Caki2 (cell line): ENCODE data around the gene RNGTT. TPM values are rescaled to one million over a fixed set of nuclear protein-coding genes. Genes with fewer than 3 reads are reported as not detected.

ENCODE experiments used
- DNase-seq: peaks from one replicate; pipeline ENCODE4 v3.0.0-alpha.2; 2015; ENCODE audit warnings: low read depth
- in situ Hi-C: cut with HindIII; loops from 2 replicates; pipeline ENCODE4 v1.10.0; 2016; ENCODE audit warnings: low sequenced_read_pairs, low pct_unique_long_range_greater_than_20kb, mixed read lengths
- total RNA-seq: library from RNA; depleted of rRNA; stranded (reverse); fragments of >200 nt; shearing (Covaris generic); gene quantifications from 2 replicates; pipeline ENCODE4 v1.2.3, GENCODE V29; 2014; ENCODE audit warnings: low replicate concordance

Gene RNGTT
- total RNA-seq, 1 experiment from 2014 or later = 15.6 TPM

GRCh38 chr6:88609983-88610382 lies 353.4 kb downstream of the RNGTT start:
- no peak for DNase-seq
- in situ Hi-C loops = no loop called here

GRCh38 chr6:88605271-88605670 lies 358.1 kb downstream of the RNGTT start:
- in situ Hi-C loops = no loop called here
- DNase-seq = no peak

GRCh38 chr6:88599571-88599970 lies 363.8 kb downstream of the RNGTT start:
- in situ Hi-C loops = no loop called here
- DNase-seq = no peak

GRCh38 chr6:88596801-88597200 lies 366.6 kb downstream of the RNGTT start:
- DNase-seq = no peak
- in situ Hi-C loops = no loop called here

DNA sequence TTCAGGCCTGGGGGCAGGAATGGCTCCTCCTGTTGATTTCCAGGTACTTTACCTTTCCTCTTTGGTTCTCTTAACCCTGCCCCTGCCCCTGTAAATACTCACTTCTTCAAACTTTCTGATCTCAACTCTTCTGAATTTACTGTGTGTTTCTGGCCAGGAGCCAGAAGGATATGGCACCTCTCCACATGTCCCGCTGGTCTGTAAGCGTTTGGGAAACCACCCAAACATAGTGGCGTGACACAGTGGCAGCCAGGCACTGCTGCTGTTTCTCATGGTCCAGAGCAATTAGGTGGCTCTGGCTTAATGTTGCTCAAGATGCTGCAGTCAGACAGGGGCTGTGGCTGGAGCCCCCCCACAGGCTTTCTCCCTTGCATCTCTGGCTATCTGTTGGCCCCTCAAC lies 374.5 kb downstream of the RNGTT start:
- in situ Hi-C loops = no loop called here

DNA sequence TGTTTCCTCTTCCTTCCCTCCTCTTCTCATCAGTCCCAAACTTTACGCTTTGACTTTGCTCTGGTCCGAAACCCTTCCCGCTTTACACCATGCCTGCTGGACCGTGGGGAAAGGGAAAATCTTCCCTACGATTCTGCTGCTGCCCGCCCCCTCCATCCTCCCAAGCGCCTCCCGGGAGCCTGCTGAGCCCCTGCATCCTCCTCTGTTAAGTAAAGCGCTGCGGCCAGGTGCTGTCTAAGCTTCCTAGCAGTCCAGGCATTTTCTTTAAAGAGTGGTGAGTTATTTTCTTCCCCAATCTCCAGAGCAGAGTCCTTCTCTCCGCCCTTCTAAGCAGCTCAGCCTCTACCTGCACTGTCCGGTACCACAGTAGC lies 376.3 kb downstream of the RNGTT start:
- in situ Hi-C loops = no loop called here

More for the DNA sequence above, 374.5 kb downstream of the RNGTT start:
- DNase-seq = no peak

GRCh38 chr6:88586371-88587149 lies 376.9 kb downstream of the RNGTT start:
- DNase-seq = no peak
- in situ Hi-C loops = no loop called here

More for the DNA sequence above, 376.3 kb downstream of the RNGTT start:
- no peak for DNase-seq

DNA sequence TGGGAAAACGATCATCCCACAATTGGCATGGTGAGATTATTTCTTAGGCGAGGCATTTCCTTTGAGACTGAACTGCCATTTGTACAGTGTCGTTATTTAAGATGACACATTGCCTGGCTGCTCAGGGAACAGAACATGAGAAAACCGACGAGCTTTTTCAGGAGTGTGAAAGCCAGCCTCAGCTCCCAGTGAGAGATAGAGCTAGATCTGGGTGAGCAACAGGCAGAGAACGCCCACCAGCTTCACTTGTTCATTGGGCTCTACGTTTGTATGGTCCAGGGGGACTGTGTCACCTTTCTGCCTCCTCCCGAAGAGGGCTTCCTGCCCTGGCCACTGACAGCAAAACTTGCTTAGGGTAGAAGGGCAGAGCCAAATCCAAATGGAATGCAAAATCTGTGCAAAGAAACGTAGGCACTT lies 378.1 kb downstream of the RNGTT start:
- in situ Hi-C loops = no loop called here
- DNase-seq = no peak

GRCh38 chr6:88584581-88585275 lies 378.7 kb downstream of the RNGTT start:
- in situ Hi-C loops = no loop called here

DNA sequence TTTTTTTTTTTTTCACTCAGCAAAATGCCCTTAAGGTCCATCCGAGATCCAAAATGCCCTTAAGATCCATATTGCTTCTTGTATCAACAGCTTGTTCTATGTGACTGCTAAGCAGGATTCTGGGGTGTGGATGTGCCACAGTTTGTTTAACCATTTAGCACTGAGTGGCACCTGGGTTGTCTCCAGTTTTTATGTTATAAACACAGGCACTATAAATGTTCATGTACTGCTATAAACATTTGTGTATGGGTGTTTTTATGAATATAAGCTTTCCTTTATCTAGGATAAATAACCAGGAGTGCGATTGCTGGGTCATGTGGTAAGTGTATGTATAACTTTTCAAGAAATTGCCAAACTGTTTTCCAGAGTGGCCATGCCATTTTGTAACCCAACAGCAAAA lies 386.0 kb downstream of the RNGTT start:
- in situ Hi-C loops = no loop called here
- DNase-seq = no peak

More at GRCh38 chr6:88584581-88585275, 378.7 kb downstream of the RNGTT start:
- no peak for DNase-seq

GRCh38 chr6:88575536-88575935 lies 387.9 kb downstream of the RNGTT start:
- no peak for DNase-seq
- in situ Hi-C loops = no loop called here

- in situ Hi-C loops = no loop called here
- DNase-seq = no peak
Observed at GRCh38 chr6:88574651-88575050, 388.8 kb downstream of the RNGTT start.

GRCh38 chr6:88574031-88574430 lies 389.4 kb downstream of the RNGTT start:
- DNase-seq = no peak
- in situ Hi-C loops = no loop called here

GRCh38 chr6:88573561-88573960 lies 389.9 kb downstream of the RNGTT start:
- DNase-seq = no peak
- in situ Hi-C loops = no loop called here

DNA sequence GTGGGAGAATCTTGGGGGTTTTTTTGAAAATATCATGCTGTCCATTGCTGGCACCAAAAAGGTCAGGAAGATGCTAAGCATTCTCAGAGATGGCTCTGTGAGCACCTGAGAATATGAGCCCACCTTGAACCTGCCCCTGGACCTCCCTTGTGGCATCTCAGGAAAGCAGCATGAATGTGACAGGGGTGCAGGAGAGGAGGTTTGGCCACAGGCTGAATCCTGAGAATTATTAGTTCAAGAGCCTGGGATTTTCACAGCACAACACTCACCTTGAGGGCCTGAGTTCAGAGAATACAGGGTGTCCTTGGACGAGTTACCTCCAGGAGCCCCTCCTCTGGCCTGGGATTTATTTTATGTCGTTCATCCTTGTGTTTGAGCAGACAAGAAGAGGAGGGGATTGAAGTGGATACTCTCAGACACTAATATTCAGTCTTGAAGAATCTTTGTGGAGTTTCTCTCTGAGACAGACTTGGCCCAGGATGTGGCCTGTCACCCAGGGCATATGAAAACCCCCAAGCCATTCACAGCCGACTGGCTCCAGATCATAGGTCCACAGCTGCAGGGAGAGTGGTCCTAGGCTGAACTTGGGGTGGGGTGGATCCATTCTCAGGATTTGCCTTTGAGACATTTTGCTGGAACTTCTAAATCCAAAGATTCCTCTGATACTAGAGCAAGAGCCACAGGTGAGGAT lies 390.8 kb downstream of the RNGTT start:
- in situ Hi-C loops = no loop called here
- DNase-seq = no peak

DNA sequence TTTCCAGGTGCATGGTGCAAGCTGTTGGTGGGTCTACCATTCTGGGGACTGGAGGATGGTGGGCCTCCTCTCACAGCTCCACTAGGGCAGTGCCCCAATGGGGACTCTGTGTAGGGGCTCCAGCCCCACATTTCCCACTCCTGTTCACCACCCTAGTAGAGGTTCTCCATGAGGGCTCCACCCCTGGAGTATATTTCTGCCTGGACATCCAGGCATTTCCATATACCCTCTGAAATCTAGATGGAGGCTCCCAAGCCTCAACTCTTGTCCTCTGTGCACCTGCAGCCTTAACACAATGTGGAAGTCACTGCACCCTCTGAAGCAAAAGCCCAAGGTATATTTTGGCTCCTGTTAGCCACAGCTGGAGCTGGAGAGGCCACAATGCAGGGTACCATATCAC lies 393.5 kb downstream of the RNGTT start:
- in situ Hi-C loops = no loop called here
- no peak for DNase-seq

DNA sequence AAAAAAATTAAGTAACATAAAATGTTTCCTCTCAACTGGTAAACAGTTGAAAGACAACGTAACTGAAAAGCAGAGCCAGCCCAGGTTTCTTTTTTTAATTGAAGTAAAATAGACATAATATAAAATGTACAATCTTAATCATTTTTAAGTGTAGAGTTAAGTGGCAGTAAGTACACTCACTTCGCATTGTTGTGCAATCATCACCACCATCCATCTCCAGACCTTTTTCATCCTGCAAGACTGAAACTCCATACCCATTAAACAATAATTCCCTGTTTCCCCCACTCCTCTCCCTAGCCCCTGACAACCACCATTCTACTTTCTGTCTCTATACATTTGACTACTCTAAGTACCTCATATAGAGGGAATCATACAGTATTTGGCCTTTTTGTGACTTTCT lies 395.7 kb downstream of the RNGTT start:
- in situ Hi-C loops = no loop called here

GRCh38 chr6:88566746-88567534 lies 396.5 kb downstream of the RNGTT start:
- in situ Hi-C loops = no loop called here
- no peak for DNase-seq

More for the DNA sequence above, 395.7 kb downstream of the RNGTT start:
- no peak for DNase-seq
